GM10847 (cell line): Measurements from ENCODE around the gene SLCO4C1.
A peak's percentile ranks its signal among the peaks of the same experiment; 100 is the strongest.

Experiments
- POLR2A ChIP-seq: IDR thresholded peaks from 2 replicates; pipeline ENCODE4 v1.6.1; 2011; ENCODE audit not compliant: insufficient read length; ENCODE audit errors: extremely low read depth

SLCO4C1 gene

GRCh38 chr5:102296178-102296817, at the start of gene SLCO4C1:
SLCO4C1 (minus strand) TSS chr5:102296284; CDS start chr5:102296262, 22 bp downstream.
- TF ChIP-seq POLR2A: peak; percentile 28

GRCh38 chr5:102341681-102342288, 45.7 kb upstream of the SLCO4C1 start:
- TF ChIP-seq POLR2A: no peak

GRCh38 chr5:102324714-102325113, 28.6 kb upstream of the SLCO4C1 start:
- TF ChIP-seq POLR2A: no peak

- no peak for TF ChIP-seq POLR2A
These were observed 18.2 kb upstream of the SLCO4C1 start for GRCh38 chr5:102314328-102314727.

GRCh38 chr5:102313912-102314311, 17.8 kb upstream of the SLCO4C1 start:
- no peak for TF ChIP-seq POLR2A

- TF ChIP-seq POLR2A: no peak
These were observed 16.7 kb upstream of the SLCO4C1 start for GRCh38 chr5:102312586-102313370.

GRCh38 chr5:102309586-102309985, 13.5 kb upstream of the SLCO4C1 start:
- no peak for TF ChIP-seq POLR2A

GRCh38 chr5:102307232-102307631, 11.1 kb upstream of the SLCO4C1 start:
- no peak for TF ChIP-seq POLR2A

GRCh38 chr5:102306121-102306520, 10.0 kb upstream of the SLCO4C1 start:
- no peak for TF ChIP-seq POLR2A

- no peak for TF ChIP-seq POLR2A
These were observed 428 bp downstream of the SLCO4C1 start for GRCh38 chr5:102295534-102296177.

GRCh38 chr5:102294886-102295395, 1.1 kb downstream of the SLCO4C1 start:
- TF ChIP-seq POLR2A: no peak

GRCh38 chr5:102290004-102290403, 6.1 kb downstream of the SLCO4C1 start:
- TF ChIP-seq POLR2A: no peak

- no peak for TF ChIP-seq POLR2A
These were observed 6.7 kb downstream of the SLCO4C1 start for GRCh38 chr5:102289251-102289899.

- no peak for TF ChIP-seq POLR2A
These were observed 7.5 kb downstream of the SLCO4C1 start for GRCh38 chr5:102288630-102289029.

GRCh38 chr5:102286476-102286875, 9.6 kb downstream of the SLCO4C1 start:
- TF ChIP-seq POLR2A: no peak
